ENCODE results near the gene MPDZ.

Gene MPDZ

GRCh38 chr9:13174906-13175639 lies 104.4 kb downstream of the MPDZ start:
- no peak for DNase-seq

GRCh38 chr9:13173553-13173952 lies 105.9 kb downstream of the MPDZ start:
- DNase-seq, result no peak

- no peak for DNase-seq
Observed at GRCh38 chr9:13171261-13171660, 108.2 kb downstream of the MPDZ start.

DNA sequence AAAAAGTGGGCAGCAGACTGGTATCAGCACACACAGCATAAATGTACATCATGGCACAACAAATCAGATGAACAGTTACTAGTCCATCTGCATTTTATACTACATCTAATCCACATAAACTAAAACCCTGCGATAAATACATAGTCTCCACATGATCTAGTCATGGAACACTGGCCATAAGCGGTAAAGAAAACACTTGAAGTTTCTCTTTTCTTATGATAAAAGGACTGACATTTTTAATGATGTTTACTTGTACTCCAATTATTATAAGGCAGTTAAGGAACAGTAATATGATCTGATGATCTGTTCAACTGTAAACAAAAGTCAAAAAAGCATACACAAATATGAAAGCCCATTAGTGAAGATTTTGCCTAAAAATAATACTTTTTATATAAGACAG lies 112.5 kb downstream of the MPDZ start:
- DNase-seq, result no peak

DNA sequence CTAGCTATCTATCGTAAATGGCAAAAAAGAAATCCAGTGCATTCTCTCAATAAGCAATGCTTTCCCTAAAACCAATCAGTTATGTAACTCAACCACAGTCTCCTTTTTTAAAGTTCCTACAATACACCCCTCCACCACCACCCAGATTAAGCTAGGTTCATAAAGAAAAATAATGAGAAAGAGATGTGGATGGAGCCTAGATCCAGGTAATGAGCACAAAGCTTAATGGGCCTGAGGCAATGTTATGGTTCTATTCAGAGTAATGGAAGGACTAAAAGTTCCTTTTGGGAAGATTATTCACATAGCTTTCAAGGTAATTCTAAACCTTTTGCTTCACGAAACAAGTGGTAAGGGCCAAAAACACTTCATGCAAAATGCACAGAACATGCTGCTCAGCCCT lies 113.5 kb downstream of the MPDZ start:
- no peak for DNase-seq

- no peak for DNase-seq
Observed at GRCh38 chr9:13165236-13165945, 114.1 kb downstream of the MPDZ start.

- DNase-seq, result no peak
Observed at GRCh38 chr9:13163946-13164345, 115.5 kb downstream of the MPDZ start.

DNA sequence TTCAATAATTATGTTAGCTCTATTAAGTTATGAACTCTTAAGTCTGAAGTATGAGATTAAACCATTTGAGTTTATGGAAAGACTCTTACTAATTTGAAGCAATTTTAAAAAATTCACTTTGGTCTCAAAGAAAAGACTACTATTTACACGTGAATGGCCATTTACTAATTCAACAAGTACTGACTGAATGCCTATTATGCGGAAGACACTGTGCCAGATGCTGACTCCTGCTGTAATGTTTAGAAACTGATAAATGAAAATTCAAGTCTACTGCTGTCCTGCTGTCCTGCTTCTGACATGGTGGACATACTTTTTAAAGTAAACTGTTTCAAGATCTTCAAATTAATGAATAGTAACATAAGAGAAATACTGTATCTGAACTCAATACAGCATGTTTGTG lies 116.2 kb downstream of the MPDZ start:
- DNase-seq, result no peak

GRCh38 chr9:13160051-13160450 lies 119.4 kb downstream of the MPDZ start:
- DNase-seq, result no peak

DNA sequence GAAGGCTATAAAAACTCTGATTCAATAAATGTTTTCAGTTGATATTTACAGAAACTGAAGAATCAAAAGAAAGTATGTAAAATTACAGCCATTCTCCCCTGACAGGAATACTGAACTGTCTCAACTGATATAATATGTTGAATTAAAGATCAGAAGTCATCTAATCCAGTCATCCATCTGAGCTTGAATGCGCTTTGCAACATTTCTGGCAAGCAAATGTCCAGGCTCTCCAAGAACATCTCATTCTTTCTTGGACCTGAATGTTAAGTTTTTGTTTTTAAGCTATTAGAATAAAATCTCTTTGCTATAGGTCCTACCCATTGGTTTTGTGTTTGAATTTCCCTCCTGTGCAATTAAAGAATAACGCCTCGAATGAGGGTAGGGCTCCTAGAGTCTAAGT lies 120.5 kb downstream of the MPDZ start:
- no peak for DNase-seq

- no peak for DNase-seq
Observed at GRCh38 chr9:13151489-13151888, 128.0 kb downstream of the MPDZ start.

DNA sequence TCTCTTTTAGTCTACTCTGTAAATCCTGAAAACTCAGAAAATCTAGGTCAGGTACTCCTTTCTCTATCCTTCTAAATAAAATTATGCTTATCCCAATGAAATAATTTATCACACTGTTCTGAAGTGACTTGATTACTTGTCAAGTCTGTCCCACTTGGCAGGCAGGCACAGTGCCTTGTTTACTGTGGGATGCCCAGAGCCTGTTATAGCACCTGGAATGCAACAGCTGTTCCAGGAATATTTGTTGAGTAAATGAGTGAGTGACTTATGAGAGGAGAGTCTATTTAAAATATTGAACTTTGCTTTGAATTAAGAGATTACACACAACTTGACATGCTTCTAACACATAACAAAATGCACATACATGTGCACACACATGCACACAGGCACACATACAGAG lies 130.0 kb downstream of the MPDZ start:
- DNase-seq, result no peak

GRCh38 chr9:13146840-13147239 lies 132.7 kb downstream of the MPDZ start:
- DNase-seq, result no peak

DNA sequence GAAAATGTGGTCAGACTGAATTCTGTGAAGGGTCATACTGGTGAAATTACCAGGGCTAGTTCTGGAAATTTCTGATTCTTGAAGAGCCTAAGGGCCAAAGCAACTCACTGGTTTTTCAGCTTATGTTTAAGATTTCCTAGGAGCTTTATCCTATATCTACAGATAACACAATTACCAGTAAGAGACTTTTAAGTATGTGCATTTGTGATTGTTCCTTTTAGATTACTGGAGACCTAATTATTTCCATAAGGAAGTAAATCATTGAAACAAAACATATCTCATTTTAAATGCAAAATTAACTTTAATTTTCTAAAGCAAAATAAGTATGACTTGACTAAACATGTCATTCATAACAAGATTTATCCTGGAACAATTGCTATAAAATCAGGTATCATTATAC lies 134.2 kb downstream of the MPDZ start:
- no peak for DNase-seq

DNA sequence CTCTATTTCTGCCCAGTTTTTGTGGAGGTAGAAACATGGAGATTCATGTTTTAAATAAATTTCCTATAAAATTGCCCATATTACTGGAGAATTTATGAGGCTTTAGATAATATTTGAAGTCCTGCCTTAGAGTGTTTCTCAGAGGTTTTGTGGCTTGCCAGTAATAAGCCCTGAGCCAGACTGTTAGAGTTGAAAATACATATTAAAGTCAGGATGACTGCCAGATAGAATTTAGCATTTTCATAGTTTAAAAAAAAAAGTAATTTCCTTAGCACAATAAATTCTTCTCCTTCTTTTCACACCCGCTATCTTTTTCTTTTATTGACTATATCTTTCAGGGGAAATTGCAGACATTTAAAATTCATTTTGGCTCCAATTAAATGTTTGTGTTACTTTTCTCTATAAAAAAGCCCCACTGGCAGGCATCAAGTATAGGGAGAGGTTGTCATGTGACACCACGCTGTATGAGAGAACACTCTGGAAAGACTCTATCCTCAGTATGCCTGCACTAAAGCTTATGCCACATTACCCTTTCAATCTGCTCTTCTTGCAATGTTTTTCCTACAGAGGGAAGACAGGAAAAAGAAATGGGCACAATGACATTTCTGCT lies 135.2 kb downstream of the MPDZ start:
- DNase-seq, result no peak

DNA sequence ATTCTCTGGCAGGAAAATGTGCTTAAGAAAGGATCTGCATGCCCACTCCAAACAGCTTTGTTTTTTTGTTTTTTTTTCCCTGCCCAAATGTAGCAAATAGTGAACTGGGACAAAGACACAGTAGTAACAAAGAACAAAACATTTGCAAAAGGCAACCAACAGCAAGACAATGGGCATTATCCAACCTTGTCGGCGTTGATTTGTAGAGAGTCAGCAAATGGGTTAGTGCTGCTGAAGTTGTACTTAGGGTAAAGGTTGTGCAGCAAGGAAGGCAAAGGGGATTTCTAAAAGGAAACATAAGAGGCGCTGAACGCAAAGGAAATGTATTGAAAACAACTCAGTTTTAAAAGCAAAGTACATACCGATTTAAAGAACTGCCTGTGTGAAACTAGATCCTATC lies 136.2 kb downstream of the MPDZ start:
- DNase-seq, result no peak

GRCh38 chr9:13142776-13143175 lies 136.7 kb downstream of the MPDZ start:
- DNase-seq, result no peak

GRCh38 chr9:13141629-13142028 lies 137.9 kb downstream of the MPDZ start:
- no peak for DNase-seq

DNA sequence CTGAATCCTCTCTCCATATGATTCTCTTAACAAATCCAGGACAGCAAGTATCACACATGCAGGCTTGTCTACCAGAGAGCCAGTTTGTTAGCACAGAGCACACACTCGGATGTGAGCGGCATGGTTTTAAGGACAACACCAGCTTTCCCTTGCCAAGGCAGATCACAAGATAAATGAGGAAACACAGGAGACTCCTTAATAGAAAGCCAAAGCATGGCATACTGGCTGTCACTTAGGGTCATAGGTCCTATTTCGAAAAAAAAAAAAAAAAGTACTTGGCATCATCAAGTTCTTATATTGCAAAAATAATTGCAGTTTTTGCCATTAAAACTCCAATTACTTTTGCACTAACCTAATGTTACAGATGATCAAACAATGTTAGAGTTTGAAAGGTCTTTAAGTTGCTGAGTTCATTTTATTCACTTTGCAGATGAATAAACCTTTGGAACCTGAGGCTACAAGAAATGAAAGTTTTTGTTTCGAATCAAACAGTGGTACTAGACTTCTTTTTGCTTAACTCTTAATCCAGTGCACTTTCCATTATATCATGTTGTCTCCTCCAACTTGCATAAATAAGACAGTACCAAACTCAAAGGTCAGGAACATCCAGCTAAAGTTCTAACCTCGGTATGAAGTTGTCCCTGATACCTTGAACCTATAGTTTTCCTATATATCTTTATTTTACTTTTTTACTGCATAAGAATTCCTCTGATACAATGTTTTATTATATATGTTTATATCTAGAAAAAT lies 138.5 kb downstream of the MPDZ start:
- DNase-seq, result no peak

DNA sequence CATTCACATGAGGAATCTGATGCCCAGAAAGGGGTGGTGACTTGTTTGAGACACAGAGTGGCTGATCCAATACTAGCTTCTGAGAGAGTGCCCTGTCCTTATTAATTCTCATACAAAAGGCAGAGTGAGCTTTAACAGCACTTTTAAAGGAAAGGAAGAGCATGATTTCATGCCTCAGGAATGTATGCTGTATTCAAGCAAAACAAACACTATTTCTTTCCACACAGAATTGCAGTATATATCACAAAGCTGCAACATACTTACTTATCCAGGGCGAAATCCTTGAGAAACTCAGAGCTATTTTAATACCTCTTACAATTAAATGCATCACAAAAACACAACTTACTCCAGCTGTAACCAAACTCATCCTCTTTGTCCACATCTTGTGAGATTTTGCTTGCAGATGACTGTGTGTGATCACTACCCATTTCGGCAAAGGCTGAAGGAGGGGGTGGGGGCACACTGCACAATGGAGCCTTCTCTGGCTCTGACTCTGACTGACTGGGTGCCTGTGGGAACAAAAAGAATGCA lies 139.8 kb downstream of the MPDZ start:
- DNase-seq, result no peak

DNA sequence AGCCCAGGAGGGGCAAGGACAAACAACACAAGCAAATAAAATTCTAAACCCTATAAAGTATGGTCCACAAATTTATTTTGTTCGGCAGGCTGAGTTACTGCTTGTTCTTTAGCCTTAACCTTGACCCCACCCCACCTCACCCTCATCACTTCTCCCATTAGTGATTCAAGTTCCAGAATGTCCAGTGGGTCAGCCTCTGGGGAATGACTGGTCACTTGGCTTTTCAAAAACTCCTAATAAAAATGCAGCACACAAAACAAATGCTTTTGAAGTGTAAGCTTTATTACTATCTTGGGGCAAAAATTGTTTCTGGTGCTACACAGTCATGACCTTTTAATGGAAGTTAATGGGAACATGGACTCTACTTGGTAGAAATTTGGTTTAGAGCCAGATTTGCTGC lies 142.1 kb downstream of the MPDZ start:
- no peak for DNase-seq

GRCh38 chr9:13131991-13132390 lies 147.5 kb downstream of the MPDZ start:
- no peak for DNase-seq

DNA sequence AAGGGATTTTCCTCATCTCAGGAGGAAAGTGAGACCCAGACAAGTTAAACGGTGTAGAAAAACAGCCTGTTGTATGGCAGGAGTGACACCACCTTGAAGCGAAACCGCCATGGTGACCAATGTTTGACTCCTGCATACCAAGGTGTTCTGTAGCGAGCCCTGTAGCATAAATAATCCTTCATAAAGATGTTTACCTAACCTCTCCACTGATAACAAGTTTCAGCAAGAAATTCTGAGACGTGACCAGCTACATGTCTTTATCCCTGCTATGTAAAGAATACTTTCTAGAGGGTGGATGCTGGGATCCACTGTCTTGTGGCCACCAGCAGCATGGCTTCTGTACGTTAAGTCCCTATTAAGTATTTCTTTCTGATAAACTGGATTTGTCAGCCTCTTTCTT lies 148.1 kb downstream of the MPDZ start:
- no peak for DNase-seq

All from activated CD4-positive, CD25-positive, alpha-beta regulatory T cell (primary cell).